Nephron progenitor cell (in vitro differentiated cells): ENCODE measurements around the gene ITPRIP.
A peak's percentile ranks its signal among the peaks of the same experiment; 100 is the strongest.

Experiments used
- DNase-seq: peaks from one replicate; pipeline ENCODE4 v3.0.0; 2021
- H3K27ac Mint-ChIP-seq: 2 replicates; pipeline ENCODE4 v1.8.0; 2021; ENCODE audit warnings: mild to moderate bottlenecking, moderate library complexity, mixed read lengths
- H3K27me3 Mint-ChIP-seq: 2 replicates; pipeline ENCODE4 v1.8.0; 2021; ENCODE audit warnings: mild to moderate bottlenecking, low read depth, mixed read lengths; ENCODE audit not compliant: poor library complexity
- H3K36me3 Mint-ChIP-seq: 2 replicates; pipeline ENCODE4 v1.8.0; 2021; ENCODE audit warnings: low read depth, mixed read lengths
- H3K4me1 Mint-ChIP-seq: 2 replicates; pipeline ENCODE4 v1.8.0; 2021; ENCODE audit warnings: mixed read lengths
- H3K4me3 Mint-ChIP-seq: 2 replicates; pipeline ENCODE4 v1.8.0; 2021; ENCODE audit warnings: mild to moderate bottlenecking, moderate library complexity, mixed read lengths
- H3K9me3 Mint-ChIP-seq: 2 replicates; pipeline ENCODE4 v1.8.0; 2021; ENCODE audit warnings: mild to moderate bottlenecking, moderate library complexity, mixed read lengths
- CTCF ChIP-seq: fragments of 200-600 bp; sonication (generic); IDR thresholded peaks from 2 replicates; pipeline ENCODE4 v1.5.0; 2021; ENCODE audit warnings: antibody characterized with exemption

ITPRIP gene

GRCh38 chr10:104337985-104338735 is at the start of gene ITPRIP:
Gene ITPRIP (minus strand): TSS chr10:104338465. CDS start chr10:104316051, 22,414 bp downstream.
- DNase-seq = peak; percentile 75
- Mint-ChIP-seq H3K27me3 (peaks cover 7% of the 10 kb centered on the region), H3K4me3 (peak within 1 kb of the TSS; percentile 99), H3K9me3 (no peaks in the 10 kb centered on the region), H3K36me3 (no peaks in the 10 kb centered on the region), H3K27ac (peak within 1 kb of the TSS; percentile 100), H3K4me1 (peaks cover 74% of the 10 kb centered on the region)
- TF ChIP-seq CTCF = peak; percentile 18

DNA sequence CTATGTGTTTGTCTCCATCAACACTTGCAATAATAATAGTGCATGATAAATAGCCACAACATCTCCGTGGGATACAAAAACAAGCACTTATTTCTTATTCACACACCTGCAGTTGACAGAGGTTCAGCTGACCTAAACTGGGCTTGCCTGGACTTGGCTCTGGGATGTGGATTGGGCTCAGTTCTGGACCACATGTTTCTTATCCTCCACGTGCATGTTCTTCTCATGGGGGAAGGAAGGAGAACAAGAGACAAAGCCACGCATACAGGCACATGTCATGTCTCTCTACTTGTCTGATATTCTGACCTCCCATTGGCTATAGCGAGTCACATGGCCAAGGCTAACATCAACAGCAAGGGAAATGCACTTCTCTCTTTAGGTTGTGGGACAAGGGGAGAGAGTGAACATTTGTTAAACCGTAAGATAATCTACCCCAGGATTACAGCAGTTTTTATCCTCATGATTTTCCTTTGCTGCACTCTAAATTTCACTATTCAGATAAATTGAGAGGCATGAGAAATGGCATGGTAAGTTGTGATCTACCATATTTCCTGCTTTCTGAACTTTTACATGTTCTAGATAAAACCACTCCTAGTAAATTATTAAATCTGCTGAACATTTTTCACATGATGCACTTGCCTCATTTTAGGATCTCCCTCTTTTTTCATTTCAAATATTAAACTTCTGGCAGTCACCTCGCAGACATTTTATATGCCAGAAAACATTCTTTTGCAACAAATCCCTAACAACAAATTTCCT is 49.0 kb upstream of the ITPRIP start:
- no peak for TF ChIP-seq CTCF
- Mint-ChIP-seq H3K36me3 (no peaks in the 10 kb centered on the region), H3K27me3 (peaks cover 16% of the 10 kb centered on the region), H3K4me1 (no peaks in the 10 kb centered on the region), H3K4me3 (no peak overlapping the region), H3K9me3 (no peaks in the 10 kb centered on the region), H3K27ac (no peak overlapping the region)
- no peak for DNase-seq

- no peak overlapping the region for H3K4me3 Mint-ChIP-seq
- H3K27me3 Mint-ChIP-seq = peaks cover 12% of the 10 kb centered on the region
- H3K36me3 Mint-ChIP-seq = no peaks in the 10 kb centered on the region
- no peak for TF ChIP-seq CTCF
- no peak for DNase-seq
- no peaks in the 10 kb centered on the region for H3K4me1 Mint-ChIP-seq
- H3K27ac Mint-ChIP-seq = no peak overlapping the region
- H3K9me3 Mint-ChIP-seq = no peaks in the 10 kb centered on the region
Measured at GRCh38 chr10:104380336-104380735, 42.1 kb upstream of the ITPRIP start.

- Mint-ChIP-seq H3K4me1 (no peaks in the 10 kb centered on the region), H3K27me3 (peaks cover 8% of the 10 kb centered on the region), H3K4me3 (no peak overlapping the region), H3K9me3 (peaks cover 10% of the 10 kb centered on the region), H3K27ac (no peak overlapping the region), H3K36me3 (no peaks in the 10 kb centered on the region)
- TF ChIP-seq CTCF = no peak
- DNase-seq = no peak
Measured at GRCh38 chr10:104376784-104377300, 38.6 kb upstream of the ITPRIP start.

DNA sequence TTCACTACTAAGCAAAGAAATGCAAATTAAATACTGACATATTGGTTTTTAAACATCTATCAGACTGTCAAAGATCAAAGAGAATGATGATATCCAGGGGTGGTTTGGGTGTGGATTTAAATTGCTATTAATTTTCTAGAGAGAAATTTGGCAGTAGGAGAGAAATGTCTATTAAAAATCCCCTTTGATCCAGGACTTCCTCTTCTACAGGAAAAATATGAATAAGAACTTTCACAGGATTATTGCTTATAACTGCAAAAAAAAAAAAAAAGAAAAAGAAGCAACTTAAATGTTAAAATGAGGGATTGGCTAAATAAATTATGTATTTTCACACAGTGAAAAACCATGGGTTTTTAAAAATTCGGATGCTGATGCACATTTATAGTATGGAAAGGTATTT is 36.3 kb upstream of the ITPRIP start:
- no peaks in the 10 kb centered on the region for H3K4me1 Mint-ChIP-seq
- TF ChIP-seq CTCF = no peak
- DNase-seq = no peak
- H3K9me3 Mint-ChIP-seq = peaks cover 22% of the 10 kb centered on the region
- H3K4me3 Mint-ChIP-seq = no peak overlapping the region
- H3K27me3 Mint-ChIP-seq = no peaks in the 10 kb centered on the region
- H3K36me3 Mint-ChIP-seq = peaks cover 8% of the 10 kb centered on the region
- H3K27ac Mint-ChIP-seq = no peak overlapping the region
